Stimulated activated naive B cell treated with anti-CD40 and anti-IgM and Interleukin-4, amounts not matched to agents 10 μg/mL and 1 μg/mL and 100 μg/mL, for 72 hours (primary cell): Measurements from ENCODE around the gene MYPN.
"Not testable (repeated sequence)": the region's sequence is repeated elsewhere in the genome, so short reads cannot be mapped to it uniquely, and the experiment has no call there.

Experiments used
- ATAC-seq, 2 donors: fragments of 150-1000 bp; cut with Tn5 transposase; replicated peaks; 2 replicates each; pipeline ENCODE4 v1.10.0; 2021; ENCODE audit warnings: moderate library complexity in 1 of 2
- DNase-seq: peaks from one replicate; pipeline ENCODE4 v3.0.0; 2021
- H3K27ac Mint-ChIP-seq: one replicate; pipeline ENCODE4 v1.8.0; 2022; ENCODE audit warnings: mild to moderate bottlenecking, mixed read lengths
- H3K27me3 Mint-ChIP-seq, 2 donors: one replicate each; pipeline ENCODE4 v1.8.0; 2022; ENCODE audit warnings: mixed read lengths in 2 of 2
- H3K36me3 Mint-ChIP-seq, 2 donors: one replicate each; pipeline ENCODE4 v1.8.0; 2022; ENCODE audit warnings: mixed read lengths in 2 of 2, mild to moderate bottlenecking in 1 of 2
- H3K4me1 Mint-ChIP-seq, 2 donors: one replicate each; pipeline ENCODE4 v1.8.0; 2022; ENCODE audit warnings: mixed read lengths in 2 of 2, mild to moderate bottlenecking in 1 of 2
- H3K4me3 Mint-ChIP-seq, 2 donors: one replicate each; pipeline ENCODE4 v1.8.0; 2022; ENCODE audit warnings: mild to moderate bottlenecking in 2 of 2, mixed read lengths in 2 of 2, moderate library complexity in 1 of 2
- H3K9me3 Mint-ChIP-seq, 2 donors: one replicate each; pipeline ENCODE4 v1.8.0; 2022; ENCODE audit warnings: mixed read lengths in 2 of 2, mild to moderate bottlenecking in 1 of 2

Gene MYPN

GRCh38 chr10:68109331-68109730 lies at the start of gene MYPN:
Gene MYPN, plus strand, starts transcription at chr10:68109488. Its CDS starts 11,951 bp downstream, at chr10:68121439.
- ATAC-seq (no peak), DNase-seq (no peak)
- peaks cover 2 to 6% of the 10 kb centered on the region in 2 donors for H3K4me1 Mint-ChIP-seq
- H3K4me3 Mint-ChIP-seq: no peak within 1 kb of the TSS
- H3K27me3 Mint-ChIP-seq: peaks cover 0 to 5% of the 10 kb centered on the region in 2 donors
- no peaks in the 10 kb centered on the region for H3K9me3 Mint-ChIP-seq
- no peaks in the 10 kb centered on the region for H3K36me3 Mint-ChIP-seq
- H3K27ac Mint-ChIP-seq: no peak within 1 kb of the TSS

- Mint-ChIP-seq H3K4me1 (peaks cover 10 to 33% of the 10 kb centered on the region in 2 donors), H3K27me3 (no peaks in the 10 kb centered on the region), H3K9me3 (no peaks in the 10 kb centered on the region), H3K36me3 (peaks cover 17 to 38% of the 10 kb centered on the region in 2 donors), H3K27ac (no peak overlapping the region), H3K4me3 (no peak overlapping the region)
- no peak for DNase-seq
- ATAC-seq: no peak
Measured at GRCh38 chr10:68067029-68067428, 42.3 kb upstream of the MYPN start.

GRCh38 chr10:68067508-68067907 lies 41.8 kb upstream of the MYPN start:
- H3K4me3 Mint-ChIP-seq: no peak overlapping the region
- H3K36me3 Mint-ChIP-seq: peaks cover 14 to 34% of the 10 kb centered on the region in 2 donors
- no peaks in the 10 kb centered on the region for H3K27me3 Mint-ChIP-seq
- DNase-seq (no peak), ATAC-seq (peak in 1 of 2 donors; percentile 55)
- H3K4me1 Mint-ChIP-seq: peaks cover 10 to 28% of the 10 kb centered on the region in 2 donors
- no peaks in the 10 kb centered on the region for H3K9me3 Mint-ChIP-seq
- no peak overlapping the region for H3K27ac Mint-ChIP-seq

- Mint-ChIP-seq H3K36me3 (peaks cover 9 to 11% of the 10 kb centered on the region in 2 donors), H3K9me3 (no peaks in the 10 kb centered on the region), H3K27me3 (no peaks in the 10 kb centered on the region), H3K4me3 (peak overlapping the region; percentile 93 to 99), H3K4me1 (peaks cover 11 to 20% of the 10 kb centered on the region in 2 donors), H3K27ac (peak overlapping the region; percentile 99)
- DNase-seq: no peak
- ATAC-seq: no peak
Measured at GRCh38 chr10:68073631-68074030, 35.7 kb upstream of the MYPN start.

- Mint-ChIP-seq H3K4me1 (peaks cover 11 to 20% of the 10 kb centered on the region in 2 donors), H3K36me3 (peaks cover 9 to 11% of the 10 kb centered on the region in 2 donors), H3K27me3 (no peaks in the 10 kb centered on the region), H3K9me3 (no peaks in the 10 kb centered on the region), H3K27ac (peak overlapping the region; percentile 99), H3K4me3 (peak overlapping the region; percentile 93 to 99)
- no peak for ATAC-seq
- no peak for DNase-seq
Measured at GRCh38 chr10:68074031-68074774, 35.1 kb upstream of the MYPN start.

GRCh38 chr10:68074775-68075549 lies 34.3 kb upstream of the MYPN start, which contains the start of gene HERC4:
Gene HERC4, minus strand, starts transcription at chr10:68075283. Its CDS starts 2,175 bp downstream, at chr10:68073108.
- Mint-ChIP-seq H3K27ac (peak within 1 kb of the TSS; percentile 99), H3K4me1 (peaks cover 11 to 20% of the 10 kb centered on the region in 2 donors), H3K4me3 (peak within 1 kb of the TSS; percentile 93 to 99), H3K9me3 (no peaks in the 10 kb centered on the region), H3K27me3 (no peaks in the 10 kb centered on the region), H3K36me3 (peaks cover 7 to 9% of the 10 kb centered on the region in 2 donors)
- peak; percentile 95 for DNase-seq
- peak; percentile 97 for ATAC-seq

- DNase-seq: no peak
- peaks cover 11 to 18% of the 10 kb centered on the region in 2 donors for H3K4me1 Mint-ChIP-seq
- peaks cover 5 to 8% of the 10 kb centered on the region in 2 donors for H3K36me3 Mint-ChIP-seq
- H3K27me3 Mint-ChIP-seq: no peaks in the 10 kb centered on the region
- H3K4me3 Mint-ChIP-seq: peak overlapping the region; percentile 93 to 99
- H3K27ac Mint-ChIP-seq: peak overlapping the region; percentile 99
- ATAC-seq: no peak
- no peaks in the 10 kb centered on the region for H3K9me3 Mint-ChIP-seq
Measured at GRCh38 chr10:68075550-68076004, 33.7 kb upstream of the MYPN start.

- not testable (repeated sequence) for H3K9me3 Mint-ChIP-seq, H3K27ac Mint-ChIP-seq, H3K4me3 Mint-ChIP-seq, H3K36me3 Mint-ChIP-seq, H3K27me3 Mint-ChIP-seq, ATAC-seq, DNase-seq
- H3K4me1 Mint-ChIP-seq: peaks cover 6 to 13% of the 10 kb centered on the region in 2 donors
Measured at GRCh38 chr10:68076081-68076480, 33.2 kb upstream of the MYPN start.

GRCh38 chr10:68077026-68077425 lies 32.3 kb upstream of the MYPN start:
- no peak for ATAC-seq
- Mint-ChIP-seq H3K4me3 (no peak overlapping the region), H3K27ac (no peak overlapping the region), H3K9me3 (no peaks in the 10 kb centered on the region), H3K27me3 (no peaks in the 10 kb centered on the region), H3K4me1 (peaks cover 3 to 9% of the 10 kb centered on the region in 2 donors), H3K36me3 (peaks cover 0 to 2% of the 10 kb centered on the region in 2 donors)
- DNase-seq: no peak

- no peaks in the 10 kb centered on the region for H3K9me3 Mint-ChIP-seq
- no peak overlapping the region for H3K4me3 Mint-ChIP-seq
- DNase-seq (no peak), ATAC-seq (no peak)
- H3K27me3 Mint-ChIP-seq: no peaks in the 10 kb centered on the region
- no peaks in the 10 kb centered on the region for H3K4me1 Mint-ChIP-seq
- H3K27ac Mint-ChIP-seq: no peak overlapping the region
- H3K36me3 Mint-ChIP-seq: no peaks in the 10 kb centered on the region
Measured at GRCh38 chr10:68079434-68079833, 29.9 kb upstream of the MYPN start.

- no peak overlapping the region for H3K4me3 Mint-ChIP-seq
- H3K27me3 Mint-ChIP-seq: no peaks in the 10 kb centered on the region
- no peaks in the 10 kb centered on the region for H3K4me1 Mint-ChIP-seq
- no peak overlapping the region for H3K27ac Mint-ChIP-seq
- H3K9me3 Mint-ChIP-seq: no peaks in the 10 kb centered on the region
- ATAC-seq: no peak
- H3K36me3 Mint-ChIP-seq: no peaks in the 10 kb centered on the region
- no peak for DNase-seq
Measured at GRCh38 chr10:68080853-68081431, 28.3 kb upstream of the MYPN start.

GRCh38 chr10:68081916-68082315 lies 27.4 kb upstream of the MYPN start:
- no peaks in the 10 kb centered on the region for H3K27me3 Mint-ChIP-seq

GRCh38 chr10:68082872-68083271 lies 26.4 kb upstream of the MYPN start:
- ATAC-seq: no peak
- H3K27me3 Mint-ChIP-seq: peaks cover under 1 to 7% of the 10 kb centered on the region in 2 donors
- DNase-seq: no peak
- H3K9me3 Mint-ChIP-seq: no peaks in the 10 kb centered on the region
- no peak overlapping the region for H3K27ac Mint-ChIP-seq
- H3K4me3 Mint-ChIP-seq: no peak overlapping the region
- no peaks in the 10 kb centered on the region for H3K4me1 Mint-ChIP-seq
- no peaks in the 10 kb centered on the region for H3K36me3 Mint-ChIP-seq

More at GRCh38 chr10:68081916-68082315, 27.4 kb upstream of the MYPN start:
- no peak for DNase-seq
- Mint-ChIP-seq H3K4me1 (no peaks in the 10 kb centered on the region), H3K27ac (no peak overlapping the region), H3K36me3 (no peaks in the 10 kb centered on the region), H3K9me3 (no peaks in the 10 kb centered on the region), H3K4me3 (no peak overlapping the region)
- no peak for ATAC-seq

- no peaks in the 10 kb centered on the region for H3K36me3 Mint-ChIP-seq
Measured at GRCh38 chr10:68083953-68084352, 25.3 kb upstream of the MYPN start.

More at GRCh38 chr10:68083953-68084352, 25.3 kb upstream of the MYPN start:
- ATAC-seq: no peak
- no peak for DNase-seq
- Mint-ChIP-seq H3K27ac (no peak overlapping the region), H3K9me3 (no peaks in the 10 kb centered on the region), H3K4me3 (no peak overlapping the region), H3K27me3 (peaks cover 4 to 9% of the 10 kb centered on the region in 2 donors), H3K4me1 (no peaks in the 10 kb centered on the region)
